ENCODE data around the gene IMMP2L. TPM values are rescaled to one million over a fixed set of nuclear protein-coding genes. Genes with fewer than 3 reads are reported as not detected.
"Not testable (repeated sequence)": the region's sequence is repeated elsewhere in the genome, so short reads cannot be mapped to it uniquely, and the experiment has no call there.

IMMP2L gene
- polyA plus RNA-seq, 2 of the 4 experiments (the other 2 are of a cell fraction), result 16.1 to 23.8 TPM

GRCh38 chr7:111588065-111588433 lies 25.8 kb upstream of the IMMP2L start:
- POLR2A ChIA-PET, result no interaction called here
- DNase-seq (ENCODE audit: low read depth in 1 of 2, low spot score in 1 of 2) (peak in 1 of 2 experiments; percentile 8), ATAC-seq (no peak), FAIRE-seq (no peak)
- TF ChIP-seq ESRRA (IDR thresholded peaks at IDR 0.05; ENCODE audit: borderline replicate concordance, low read length) (no peak), CBX8 (IDR thresholded peaks at IDR 0.05) (no peak), NFE2L2 (conservative IDR thresholded peaks at IDR 0.05; ENCODE audit: low read length) (no peak), RAD21 (conservative IDR thresholded peaks at IDR 0.05 in 1 of 2, IDR thresholded peaks at IDR 0.05 in 1 of 2) (no peak), FOXS1 (CRISPR knock-in tag; IDR thresholded peaks at IDR 0.05) (no peak), NR3C1 (IDR thresholded peaks at IDR 0.05) (no peak), PHF8 (IDR thresholded peaks at IDR 0.05; ENCODE audit: borderline replicate concordance, low read depth) (no peak), FOSL2 (IDR thresholded peaks at IDR 0.05) (no peak), FOSL2 (CRISPR knock-in tag; IDR thresholded peaks at IDR 0.05) (no peak), SREBF2 (IDR thresholded peaks at IDR 0.05) (no peak), HOXB13 (CRISPR knock-in tag; IDR thresholded peaks at IDR 0.05; ENCODE audit: low read depth) (no peak), HES2 (IDR thresholded peaks at IDR 0.05) (no peak)
- H3K4me3 ChIP-seq, result no peak overlapping the region
- H3K9me3 ChIP-seq, result no peaks in the 10 kb centered on the region
- H3K4me1 ChIP-seq, result peaks cover 10% of the 10 kb centered on the region; the same call in 1 of the 3 replicates
- CTCF ChIA-PET, result no interaction called here
- H3K27ac ChIP-seq, result peak overlapping the region in 1 of 2 experiments; percentile 36; a peak in 1 of 6 replicates
- H3K4me2 ChIP-seq, result peak overlapping the region; percentile 34; the same call in 1 of the 3 replicates
- WGBS (ENCODE audit: missing lambda C conversion rate), result 67% methylated on average over 3 of the region's 3 CpGs

GRCh38 chr7:111587410-111588064 lies 25.2 kb upstream of the IMMP2L start:
- no peak for ATAC-seq

GRCh38 chr7:111586711-111587409 lies 24.6 kb upstream of the IMMP2L start:
- ATAC-seq (no peak), FAIRE-seq (no peak), DNase-seq (ENCODE audit: low read depth in 1 of 2, low spot score in 1 of 2) (no peak)
- Histone ChIP-seq H3K27ac (no peak overlapping the region), H3K9me3 (no peaks in the 10 kb centered on the region), H3K4me1 (peaks cover 10% of the 10 kb centered on the region; the same call in 1 of the 3 replicates), H3K4me2 (no peak overlapping the region), H3K4me3 (no peak overlapping the region)
- ChIA-PET POLR2A (no interaction called here), CTCF (interaction anchor here (0.5 kb wide), 1 partner anchor 71 kb away, joined by 3 read pairs; no protein-coding TSS in a partner anchor)
- 92% methylated on average over 4 of the region's 4 CpGs for WGBS (ENCODE audit: missing lambda C conversion rate)
- no peak for TF ChIP-seq POLR2A (IDR thresholded peaks at IDR 0.05; ENCODE audit: low read length)
- no peak for TF ChIP-seq HOXB13 (CRISPR knock-in tag; IDR thresholded peaks at IDR 0.05; ENCODE audit: low read depth)
- no peak for TF ChIP-seq E2F6 (IDR thresholded peaks at IDR 0.05; ENCODE audit: borderline replicate concordance, low read depth)
- TF ChIP-seq PBX3 (IDR thresholded peaks at IDR 0.05), result no peak
- no peak for TF ChIP-seq POLR2AphosphoS2 (conservative IDR thresholded peaks at IDR 0.05; ENCODE audit: low read length)
- TF ChIP-seq HDAC2 (IDR thresholded peaks at IDR 0.05), result no peak
- TF ChIP-seq EHMT2 (IDR thresholded peaks at IDR 0.05; ENCODE audit: low read depth), result no peak
- TF ChIP-seq HEYL (CRISPR knock-in tag; IDR thresholded peaks at IDR 0.05), result no peak
- TF ChIP-seq MAX (IDR thresholded peaks at IDR 0.05), result no peak
- no peak for TF ChIP-seq CBX2 (IDR thresholded peaks at IDR 0.05; ENCODE audit: borderline replicate concordance, low read depth)
- TF ChIP-seq CHD2 (IDR thresholded peaks at IDR 0.05; ENCODE audit: low read length, partially characterized antibody), result no peak
- no peak for TF ChIP-seq FOXS1 (CRISPR knock-in tag; IDR thresholded peaks at IDR 0.05)
- TF ChIP-seq RFX5 (IDR thresholded peaks at IDR 0.05), result no peak
- TF ChIP-seq JUNB (IDR thresholded peaks at IDR 0.05), result no peak

More at GRCh38 chr7:111587410-111588064, 25.2 kb upstream of the IMMP2L start:
- CTCF ChIA-PET, result interaction anchor here (0.5 kb wide), 1 partner anchor 70 kb away, joined by 3 read pairs; no protein-coding TSS in a partner anchor
- 63% methylated on average over 10 of the region's 10 CpGs for WGBS (ENCODE audit: missing lambda C conversion rate)
- Histone ChIP-seq H3K27ac (no peak overlapping the region), H3K4me3 (no peak overlapping the region), H3K4me1 (peaks cover 10% of the 10 kb centered on the region; the same call in 1 of the 3 replicates), H3K4me2 (peak overlapping the region; percentile 34; the same call in 1 of the 3 replicates), H3K9me3 (no peaks in the 10 kb centered on the region)
- TF ChIP-seq EHF (CRISPR knock-in tag; IDR thresholded peaks at IDR 0.05), result no peak
- no peak for TF ChIP-seq ZC3H11A (IDR thresholded peaks at IDR 0.05)
- TF ChIP-seq HMGXB4 (CRISPR knock-in tag; IDR thresholded peaks at IDR 0.05; ENCODE audit: borderline replicate concordance), result no peak
- no peak for TF ChIP-seq FOSL2 (IDR thresholded peaks at IDR 0.05)
- TF ChIP-seq FOSL2 (CRISPR knock-in tag; IDR thresholded peaks at IDR 0.05), result no peak
- no peak for DNase-seq (ENCODE audit: low read depth in 1 of 2, low spot score in 1 of 2)
- POLR2A ChIA-PET, result no interaction called here
- no peak for FAIRE-seq

GRCh38 chr7:111581784-111582488 lies 19.6 kb upstream of the IMMP2L start:
- H3K27ac ChIP-seq; H3K9me3 ChIP-seq; H3K4me2 ChIP-seq; DNase-seq (ENCODE audit: low read depth in 1 of 2, low spot score in 1 of 2); H3K4me3 ChIP-seq; FAIRE-seq; POLR2A ChIA-PET; ATAC-seq; H3K4me1 ChIP-seq: not testable (repeated sequence)
- CTCF ChIA-PET, result interaction anchor here (0.6 kb wide), 1 partner anchor 700 kb away, joined by 3 read pairs; no protein-coding TSS in a partner anchor
- 86% methylated on average over 26 of the region's 40 CpGs for WGBS (ENCODE audit: missing lambda C conversion rate)

All from A549 (cell line).